Stimulated activated effector memory CD8-positive, alpha-beta T cell treated with anti-CD3 and anti-CD28 coated beads, Interleukin-12 subunit alpha, Interleukin-12 subunit beta, amount 100 ng/mL, for 72 hours (primary cell): ENCODE data around the gene ITPA.
A peak's percentile ranks its signal among the peaks of the same experiment; 100 is the strongest.
"Not testable (repeated sequence)": the region's sequence is repeated elsewhere in the genome, so short reads cannot be mapped to it uniquely, and the experiment has no call there.

Experiments
- ATAC-seq: fragments of 150-1000 bp; cut with Tn5 transposase; 2 replicates; pipeline ENCODE4 v1.10.0; 2021
- DNase-seq, 2 donors: peaks; one replicate each; pipeline ENCODE4 v3.0.0; 2021 to 2022; ENCODE audit warnings: low spot score in 2 of 2
- H3K27ac Mint-ChIP-seq: one replicate; pipeline ENCODE4 v1.8.0; 2022; ENCODE audit warnings: mild to moderate bottlenecking, mixed read lengths
- H3K36me3 Mint-ChIP-seq: one replicate; pipeline ENCODE4 v1.8.0; 2022; ENCODE audit warnings: mild to moderate bottlenecking, mixed read lengths
- H3K4me1 Mint-ChIP-seq: one replicate; pipeline ENCODE4 v1.8.0; 2022; ENCODE audit warnings: mixed read lengths
- H3K4me3 Mint-ChIP-seq: one replicate; pipeline ENCODE4 v1.8.0; 2022; ENCODE audit warnings: mild to moderate bottlenecking, mixed read lengths
- H3K9me3 Mint-ChIP-seq: one replicate; pipeline ENCODE4 v1.8.0; 2022; ENCODE audit warnings: mixed read lengths

ITPA gene

GRCh38 chr20:3208786-3209256 is 477 bp upstream of the ITPA start:
- ATAC-seq = peak; percentile 2
- peak in 1 of 2 donors; percentile 55 for DNase-seq
- Mint-ChIP-seq H3K27ac (peak overlapping the region; percentile 99), H3K9me3 (no peaks in the 10 kb centered on the region), H3K4me3 (peak overlapping the region; percentile 97), H3K36me3 (peaks cover 27% of the 10 kb centered on the region), H3K4me1 (peaks cover 37% of the 10 kb centered on the region)

GRCh38 chr20:3209946-3210317 is 634 bp downstream of the ITPA start:
- H3K36me3 Mint-ChIP-seq = peaks cover 28% of the 10 kb centered on the region
- H3K27ac Mint-ChIP-seq = peak overlapping the region; percentile 99
- no peak for DNase-seq
- H3K4me3 Mint-ChIP-seq = peak overlapping the region; percentile 97
- peak; percentile 60 for ATAC-seq
- no peaks in the 10 kb centered on the region for H3K9me3 Mint-ChIP-seq
- peaks cover 30% of the 10 kb centered on the region for H3K4me1 Mint-ChIP-seq

GRCh38 chr20:3210346-3210745 is 1.0 kb downstream of the ITPA start:
- H3K9me3 Mint-ChIP-seq = no peaks in the 10 kb centered on the region
- no peak for ATAC-seq
- DNase-seq = no peak
- peak overlapping the region; percentile 99 for H3K27ac Mint-ChIP-seq
- H3K4me3 Mint-ChIP-seq = peak overlapping the region; percentile 97
- H3K4me1 Mint-ChIP-seq = peaks cover 30% of the 10 kb centered on the region
- peaks cover 32% of the 10 kb centered on the region for H3K36me3 Mint-ChIP-seq

GRCh38 chr20:3213226-3213625 is 3.9 kb downstream of the ITPA start:
- H3K27ac Mint-ChIP-seq = no peak overlapping the region
- ATAC-seq (no peak), DNase-seq (no peak)
- H3K36me3 Mint-ChIP-seq = peaks cover 61% of the 10 kb centered on the region
- no peaks in the 10 kb centered on the region for H3K9me3 Mint-ChIP-seq
- H3K4me3 Mint-ChIP-seq = no peak overlapping the region
- H3K4me1 Mint-ChIP-seq = peaks cover 30% of the 10 kb centered on the region

GRCh38 chr20:3215359-3215917 is 6.1 kb downstream of the ITPA start:
- H3K4me1 Mint-ChIP-seq = peaks cover 16% of the 10 kb centered on the region
- not testable (repeated sequence) for H3K4me3 Mint-ChIP-seq

GRCh38 chr20:3218307-3218988 is 9.2 kb downstream of the ITPA start:
- Mint-ChIP-seq H3K9me3 (no peaks in the 10 kb centered on the region), H3K27ac (no peak overlapping the region), H3K4me1 (peaks cover 5% of the 10 kb centered on the region), H3K4me3 (no peak overlapping the region), H3K36me3 (peaks cover 89% of the 10 kb centered on the region)
- ATAC-seq (peak; percentile 92), DNase-seq (peak; percentile 75 to 91)

More at GRCh38 chr20:3215359-3215917, 6.1 kb downstream of the ITPA start:
- not testable (repeated sequence) for H3K27ac Mint-ChIP-seq, H3K9me3 Mint-ChIP-seq, DNase-seq, ATAC-seq
- peaks cover 74% of the 10 kb centered on the region for H3K36me3 Mint-ChIP-seq

- Mint-ChIP-seq H3K4me1 (peaks cover 5% of the 10 kb centered on the region), H3K36me3 (peaks cover 68% of the 10 kb centered on the region), H3K4me3 (no peak overlapping the region), H3K27ac (peak overlapping the region; percentile 79), H3K9me3 (no peaks in the 10 kb centered on the region)
- DNase-seq (no peak), ATAC-seq (no peak)
Measured at GRCh38 chr20:3221398-3222226, 12.3 kb downstream of the ITPA start.

GRCh38 chr20:3222635-3223600 is 13.6 kb downstream of the ITPA start:
- H3K27ac Mint-ChIP-seq = no peak overlapping the region
- H3K9me3 Mint-ChIP-seq = no peaks in the 10 kb centered on the region
- ATAC-seq = no peak
- peaks cover 5% of the 10 kb centered on the region for H3K4me1 Mint-ChIP-seq
- no peak overlapping the region for H3K4me3 Mint-ChIP-seq
- DNase-seq = no peak
- H3K36me3 Mint-ChIP-seq = peaks cover 61% of the 10 kb centered on the region

- H3K9me3 Mint-ChIP-seq = no peaks in the 10 kb centered on the region
- H3K27ac Mint-ChIP-seq = no peak overlapping the region
- peaks cover 54% of the 10 kb centered on the region for H3K36me3 Mint-ChIP-seq
- no peak overlapping the region for H3K4me3 Mint-ChIP-seq
- no peak for DNase-seq
- H3K4me1 Mint-ChIP-seq = peaks cover 2% of the 10 kb centered on the region
- ATAC-seq = no peak
Measured at GRCh38 chr20:3223651-3223993, 14.3 kb downstream of the ITPA start.

- Mint-ChIP-seq H3K27ac (no peak overlapping the region), H3K4me1 (no peaks in the 10 kb centered on the region), H3K36me3 (peaks cover 49% of the 10 kb centered on the region), H3K9me3 (no peaks in the 10 kb centered on the region), H3K4me3 (no peak overlapping the region)
- no peak for DNase-seq
- no peak for ATAC-seq
Measured at GRCh38 chr20:3223994-3224680, 14.8 kb downstream of the ITPA start.

- Mint-ChIP-seq H3K27ac (no peak overlapping the region), H3K4me1 (no peaks in the 10 kb centered on the region), H3K9me3 (no peaks in the 10 kb centered on the region)
Measured at GRCh38 chr20:3224681-3225421, 15.6 kb downstream of the ITPA start.

GRCh38 chr20:3226093-3226492 is 16.8 kb downstream of the ITPA start:
- Mint-ChIP-seq H3K4me3 (no peak overlapping the region), H3K27ac (no peak overlapping the region), H3K4me1 (no peaks in the 10 kb centered on the region), H3K9me3 (no peaks in the 10 kb centered on the region), H3K36me3 (peaks cover 29% of the 10 kb centered on the region)
- DNase-seq (no peak), ATAC-seq (no peak)

More at GRCh38 chr20:3224681-3225421, 15.6 kb downstream of the ITPA start:
- Mint-ChIP-seq H3K4me3 (no peak overlapping the region), H3K36me3 (peaks cover 42% of the 10 kb centered on the region)
- no peak for DNase-seq
- ATAC-seq = no peak

- Mint-ChIP-seq H3K4me1 (no peaks in the 10 kb centered on the region), H3K4me3 (no peak overlapping the region), H3K27ac (no peak overlapping the region), H3K36me3 (peaks cover 22% of the 10 kb centered on the region), H3K9me3 (no peaks in the 10 kb centered on the region)
- DNase-seq = no peak
- no peak for ATAC-seq
Measured at GRCh38 chr20:3226864-3227263, 17.6 kb downstream of the ITPA start.

GRCh38 chr20:3227506-3227905 is 18.2 kb downstream of the ITPA start:
- Mint-ChIP-seq H3K4me1 (no peaks in the 10 kb centered on the region), H3K9me3 (no peaks in the 10 kb centered on the region), H3K36me3 (peaks cover 16% of the 10 kb centered on the region), H3K4me3 (no peak overlapping the region), H3K27ac (no peak overlapping the region)
- ATAC-seq = no peak
- no peak for DNase-seq
